OCI-LY3 (cell line): ENCODE results near the gene INVS.

Experiments used
- H2AFZ ChIP-seq: fragments of 200-600, 300-600 bp; shearing (Covaris generic); 2 replicates; pipeline ENCODE4 v1.6.0; 2014; ENCODE audit warnings: antibody characterized with exemption, low read depth, low read length
- H3K27ac ChIP-seq: fragments of 200-600, 300-600 bp; sonication (generic); 2 replicates; pipeline ENCODE4 v1.5.1; 2014; ENCODE audit warnings: mild to moderate bottlenecking, low read length, moderate library complexity, mixed read lengths
- H3K27me3 ChIP-seq: fragments of 200-600, 300-600 bp; sonication (generic); 2 replicates; pipeline ENCODE4 v1.6.1; 2014; ENCODE audit warnings: low read depth, low read length, mixed read lengths
- H3K36me3 ChIP-seq: fragments of 200-600, 300-600 bp; sonication (generic); replicated peaks from 2 replicates; pipeline ENCODE3; 2014; ENCODE audit warnings: low read depth, low read length, mixed read lengths
- H3K4me1 ChIP-seq: fragments of 300-600, 200-600 bp; sonication (generic); 2 replicates; pipeline ENCODE4 v1.6.1; 2014; ENCODE audit warnings: low read length, mixed read lengths
- H3K4me2 ChIP-seq: fragments of 200-600, 300-600 bp; sonication (generic); 2 replicates; pipeline ENCODE4 v1.6.1; 2014; ENCODE audit warnings: low read length, mixed read lengths
- H3K4me3 ChIP-seq: fragments of 300-600, 200-600 bp; sonication (generic); 2 replicates; pipeline ENCODE4 v1.5.1; 2014; ENCODE audit warnings: antibody characterized with exemption, mild to moderate bottlenecking, low read length, moderate library complexity
- H3K79me2 ChIP-seq: fragments of 300-600, 200-600 bp; shearing (Covaris generic); 2 replicates; pipeline ENCODE4 v1.6.1; 2014; ENCODE audit warnings: mild to moderate bottlenecking, low read length, mixed read lengths
- H3K9ac ChIP-seq: fragments of 300-600, 200-600 bp; shearing (Covaris generic); 2 replicates; pipeline ENCODE4 v1.6.0; 2014; ENCODE audit warnings: mild to moderate bottlenecking, low read length, moderate library complexity
- H3K9me3 ChIP-seq: fragments of 200-600, 300-600 bp; shearing (Covaris generic); 2 replicates; pipeline ENCODE4 v1.6.1; 2014; ENCODE audit warnings: low read length, mixed read lengths; ENCODE audit not compliant: insufficient read depth
- H4K20me1 ChIP-seq: fragments of 200-600, 300-600 bp; sonication (generic); 2 replicates; pipeline ENCODE4 v1.6.1; 2016; ENCODE audit warnings: low read length, mixed read lengths; ENCODE audit not compliant: insufficient read depth
- CTCF ChIP-seq: fragments of 200-600, 300-600 bp; sonication (generic); IDR thresholded peaks from 2 replicates; pipeline ENCODE4 v1.5.1; 2014; ENCODE audit warnings: antibody characterized with exemption, low read length, low read depth
- EZH2phosphoT487 ChIP-seq: fragments of 200-600 bp; shearing (Covaris generic); IDR thresholded peaks from 2 replicates; pipeline ENCODE4 v1.6.1; 2018; ENCODE audit warnings: antibody characterized with exemption, mixed run types, low read depth

The INVS gene

DNA sequence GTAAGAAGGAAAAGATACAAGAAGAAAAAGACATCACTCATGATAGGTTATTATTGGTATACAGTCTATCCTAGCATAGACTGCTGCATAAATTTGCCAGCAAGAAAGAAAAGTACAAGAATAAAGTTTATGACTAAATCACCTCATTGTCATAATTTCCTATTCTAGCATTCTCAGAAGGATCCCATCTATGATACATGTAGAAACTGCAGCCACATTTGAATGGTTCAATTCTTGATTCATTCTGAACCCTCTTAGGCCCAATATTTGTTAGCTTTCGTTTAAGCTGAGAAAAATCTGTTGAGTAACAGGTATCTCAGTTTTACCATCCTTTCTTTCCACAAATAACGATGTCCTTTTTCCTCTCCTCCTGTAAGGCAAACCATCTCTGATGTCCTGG, 21.2 kb downstream of the INVS start:
- Histone ChIP-seq H3K4me3 (no peak overlapping the region), H3K9ac (no peak overlapping the region), H3K9me3 (no peaks in the 10 kb centered on the region), H3K79me2 (no peaks in the 10 kb centered on the region), H3K36me3 (peaks cover 3% of the 10 kb centered on the region), H3K4me2 (no peak overlapping the region), H4K20me1 (no peaks in the 10 kb centered on the region), H3K27ac (no peak overlapping the region), H3K4me1 (no peaks in the 10 kb centered on the region), H2AFZ (no peak overlapping the region), H3K27me3 (no peaks in the 10 kb centered on the region)
- TF ChIP-seq EZH2phosphoT487 (no peak), CTCF (no peak)

- Histone ChIP-seq H3K36me3 (peaks cover 8% of the 10 kb centered on the region), H3K9me3 (no peaks in the 10 kb centered on the region), H3K9ac (no peak overlapping the region), H3K4me1 (no peaks in the 10 kb centered on the region), H3K27me3 (no peaks in the 10 kb centered on the region), H3K79me2 (no peaks in the 10 kb centered on the region), H4K20me1 (no peaks in the 10 kb centered on the region), H2AFZ (no peak overlapping the region), H3K27ac (no peak overlapping the region), H3K4me2 (no peak overlapping the region), H3K4me3 (no peak overlapping the region)
- TF ChIP-seq EZH2phosphoT487 (no peak), CTCF (no peak)
Observed at GRCh38 chr9:100125236-100125635, 26.2 kb downstream of the INVS start.

DNA sequence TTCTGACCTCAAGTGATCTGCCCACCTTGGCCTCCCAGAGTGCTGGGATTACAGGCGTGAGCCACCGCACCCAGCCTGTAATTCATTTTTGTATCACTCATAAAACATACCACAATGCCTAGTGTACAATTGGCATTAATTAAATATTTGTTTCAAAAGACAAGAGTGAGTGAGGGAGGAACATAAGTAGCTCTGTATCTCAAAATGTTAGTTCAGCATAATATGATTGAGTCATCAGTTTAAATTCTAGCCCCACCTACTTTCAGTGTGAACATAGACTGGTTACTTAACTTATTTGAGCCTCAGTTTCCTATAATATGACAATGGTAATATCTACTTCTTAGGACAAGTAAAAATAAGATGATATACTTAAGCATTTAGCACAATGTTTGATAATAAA, 26.9 kb downstream of the INVS start:
- Histone ChIP-seq H2AFZ (no peak overlapping the region), H4K20me1 (no peaks in the 10 kb centered on the region), H3K27ac (no peak overlapping the region), H3K79me2 (no peaks in the 10 kb centered on the region), H3K9me3 (no peaks in the 10 kb centered on the region), H3K27me3 (no peaks in the 10 kb centered on the region), H3K9ac (no peak overlapping the region), H3K4me1 (no peaks in the 10 kb centered on the region), H3K4me3 (no peak overlapping the region), H3K4me2 (no peak overlapping the region), H3K36me3 (peaks cover 7% of the 10 kb centered on the region)
- TF ChIP-seq EZH2phosphoT487 (no peak), CTCF (no peak)

DNA sequence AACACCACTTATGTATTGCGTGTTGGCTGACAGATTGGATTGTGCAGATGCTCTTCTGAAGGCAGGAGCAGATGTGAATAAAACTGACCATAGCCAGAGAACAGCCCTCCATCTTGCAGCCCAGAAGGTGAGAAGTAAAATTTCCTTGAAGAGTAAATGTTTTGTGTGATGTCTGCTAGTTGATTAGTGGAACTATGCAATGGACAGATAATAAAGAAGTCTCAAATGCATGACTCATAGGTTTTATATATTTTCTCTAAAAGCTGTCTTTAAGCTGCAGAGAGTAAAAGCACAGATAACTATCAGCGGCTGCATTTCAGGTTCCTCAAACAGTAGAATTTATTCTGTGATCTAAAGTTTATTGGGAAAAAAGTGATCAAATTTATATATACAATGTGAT, 27.4 kb downstream of the INVS start:
- Histone ChIP-seq H3K36me3 (peaks cover 5% of the 10 kb centered on the region), H3K9ac (no peak overlapping the region), H3K9me3 (no peaks in the 10 kb centered on the region), H3K4me2 (no peak overlapping the region), H3K27me3 (no peaks in the 10 kb centered on the region), H2AFZ (no peak overlapping the region), H3K4me1 (no peaks in the 10 kb centered on the region), H3K4me3 (no peak overlapping the region), H4K20me1 (no peaks in the 10 kb centered on the region), H3K79me2 (no peaks in the 10 kb centered on the region), H3K27ac (no peak overlapping the region)
- TF ChIP-seq EZH2phosphoT487 (no peak), CTCF (no peak)
